IPS-18a (cell line): Measurements from ENCODE around the gene GRID1.

ENCODE experiments used
- H3K27ac ChIP-seq: one replicate; pipeline ENCODE4 v1.5.1; 2013; ENCODE audit warnings: low read length
- H3K27me3 ChIP-seq: one replicate; pipeline ENCODE4 v1.6.1; 2013; ENCODE audit warnings: mild to moderate bottlenecking, low read length; ENCODE audit not compliant: control insufficient read depth, insufficient read depth
- H3K36me3 ChIP-seq: one replicate; pipeline ENCODE4 v1.6.1; 2013; ENCODE audit warnings: low read depth, low read length; ENCODE audit not compliant: control insufficient read depth
- H3K4me1 ChIP-seq: one replicate; pipeline ENCODE4 v1.6.1; 2013; ENCODE audit warnings: low read depth, low read length; ENCODE audit not compliant: control insufficient read depth
- H3K4me3 ChIP-seq: one replicate; pipeline ENCODE4 v1.5.1; 2013; ENCODE audit warnings: low read length
- H3K9ac ChIP-seq: one replicate; pipeline ENCODE4 v1.6.1; 2013; ENCODE audit warnings: mild to moderate bottlenecking, low read length, moderate library complexity
- H3K9me3 ChIP-seq: one replicate; pipeline ENCODE4 v1.6.1; 2013; ENCODE audit warnings: low read depth, low read length; ENCODE audit not compliant: control insufficient read depth

The GRID1 gene

GRCh38 chr10:86329896-86330680, 36.5 kb downstream of the GRID1 start:
- Histone ChIP-seq H3K9ac (no peak overlapping the region), H3K27me3 (no peaks in the 10 kb centered on the region), H3K27ac (no peak overlapping the region), H3K4me1 (no peaks in the 10 kb centered on the region), H3K4me3 (no peak overlapping the region), H3K36me3 (no peaks in the 10 kb centered on the region), H3K9me3 (no peaks in the 10 kb centered on the region)

- Histone ChIP-seq H3K9ac (no peak overlapping the region), H3K4me3 (no peak overlapping the region), H3K27me3 (no peaks in the 10 kb centered on the region), H3K36me3 (no peaks in the 10 kb centered on the region), H3K4me1 (no peaks in the 10 kb centered on the region), H3K9me3 (no peaks in the 10 kb centered on the region), H3K27ac (no peak overlapping the region)
These were observed 37.4 kb downstream of the GRID1 start for GRCh38 chr10:86329093-86329710.

GRCh38 chr10:86327954-86328725, 38.5 kb downstream of the GRID1 start:
- Histone ChIP-seq H3K36me3 (no peaks in the 10 kb centered on the region), H3K27ac (no peak overlapping the region), H3K4me3 (no peak overlapping the region), H3K9ac (no peak overlapping the region), H3K9me3 (no peaks in the 10 kb centered on the region), H3K4me1 (no peaks in the 10 kb centered on the region), H3K27me3 (no peaks in the 10 kb centered on the region)

- no peaks in the 10 kb centered on the region for H3K9me3 ChIP-seq
- no peak overlapping the region for H3K27ac ChIP-seq
- no peaks in the 10 kb centered on the region for H3K27me3 ChIP-seq
- no peak overlapping the region for H3K9ac ChIP-seq
- no peak overlapping the region for H3K4me3 ChIP-seq
- no peaks in the 10 kb centered on the region for H3K36me3 ChIP-seq
- no peaks in the 10 kb centered on the region for H3K4me1 ChIP-seq
These were observed 41.4 kb downstream of the GRID1 start for GRCh38 chr10:86325158-86325557.

GRCh38 chr10:86321568-86321967, 45.0 kb downstream of the GRID1 start:
- Histone ChIP-seq H3K9me3 (no peaks in the 10 kb centered on the region), H3K27ac (no peak overlapping the region), H3K27me3 (no peaks in the 10 kb centered on the region), H3K36me3 (no peaks in the 10 kb centered on the region), H3K4me3 (no peak overlapping the region), H3K9ac (no peak overlapping the region), H3K4me1 (no peaks in the 10 kb centered on the region)

- Histone ChIP-seq H3K9ac (no peak overlapping the region), H3K4me1 (no peaks in the 10 kb centered on the region), H3K27me3 (no peaks in the 10 kb centered on the region), H3K27ac (no peak overlapping the region), H3K9me3 (no peaks in the 10 kb centered on the region), H3K36me3 (no peaks in the 10 kb centered on the region), H3K4me3 (no peak overlapping the region)
These were observed 46.9 kb downstream of the GRID1 start for GRCh38 chr10:86319676-86320075.

GRCh38 chr10:86317949-86318725, 48.5 kb downstream of the GRID1 start:
- Histone ChIP-seq H3K9ac (no peak overlapping the region), H3K4me3 (no peak overlapping the region), H3K27ac (no peak overlapping the region), H3K4me1 (no peaks in the 10 kb centered on the region), H3K27me3 (no peaks in the 10 kb centered on the region), H3K36me3 (no peaks in the 10 kb centered on the region), H3K9me3 (no peaks in the 10 kb centered on the region)

GRCh38 chr10:86316990-86317389, 49.6 kb downstream of the GRID1 start:
- Histone ChIP-seq H3K27me3 (no peaks in the 10 kb centered on the region), H3K4me1 (no peaks in the 10 kb centered on the region), H3K27ac (no peak overlapping the region), H3K9ac (no peak overlapping the region), H3K4me3 (no peak overlapping the region), H3K36me3 (no peaks in the 10 kb centered on the region), H3K9me3 (no peaks in the 10 kb centered on the region)

- no peak overlapping the region for H3K9ac ChIP-seq
- H3K4me1 ChIP-seq: no peaks in the 10 kb centered on the region
- H3K27ac ChIP-seq: no peak overlapping the region
- H3K4me3 ChIP-seq: no peak overlapping the region
- H3K36me3 ChIP-seq: no peaks in the 10 kb centered on the region
- H3K27me3 ChIP-seq: no peaks in the 10 kb centered on the region
- H3K9me3 ChIP-seq: no peaks in the 10 kb centered on the region
These were observed 50.2 kb downstream of the GRID1 start for GRCh38 chr10:86316274-86316835.

GRCh38 chr10:86315549-86315942, 51.0 kb downstream of the GRID1 start:
- Histone ChIP-seq H3K36me3 (no peaks in the 10 kb centered on the region), H3K27me3 (no peaks in the 10 kb centered on the region), H3K9ac (no peak overlapping the region), H3K27ac (no peak overlapping the region), H3K4me1 (no peaks in the 10 kb centered on the region), H3K9me3 (no peaks in the 10 kb centered on the region), H3K4me3 (no peak overlapping the region)
